Renal pelvis (tissue), 12 donors: ENCODE data around the gene AKT2. TPM values are rescaled to one million over a fixed set of nuclear protein-coding genes. Genes with fewer than 3 reads are reported as not detected.
"Not testable (repeated sequence)": the region's sequence is repeated elsewhere in the genome, so short reads cannot be mapped to it uniquely, and the experiment has no call there.

Source experiments
- DNase-seq: peaks from one replicate; pipeline ENCODE4 v3.0.0-alpha.2; 2013
- long read RNA-seq, 16 experiments: transcript quantifications; one replicate each; lab custom pipeline, GENCODE V29; 2026
- polyA plus RNA-seq, 3 donors: library from polyadenylated mRNA; unstranded; fragments of 120-200 nt; gene quantifications; one replicate each; pipeline ENCODE4 v1.2.1, GENCODE V29; 2013; ENCODE audit not compliant: insufficient read length in 3 of 3

AKT2 gene
- 100 to 1,000 TPM; 162 to 236 (median 219) TPM for polyA plus RNA-seq
- long read RNA-seq, donor 1, full-length matches to known transcripts, result 24 of 33 reads
- long read RNA-seq, donor 1, partial matches to known transcripts, result 9 of 33 reads
- long read RNA-seq, donor 1, other reads (novel, unspliced or antisense), result 0 of 33 reads
- long read RNA-seq, donor 2, full-length matches to known transcripts, result 32 of 45 reads
- long read RNA-seq, donor 2, partial matches to known transcripts, result 13 of 45 reads
- long read RNA-seq, donor 2, other reads (novel, unspliced or antisense), result 0 of 45 reads
- long read RNA-seq, donor 3, full-length matches to known transcripts, result 19 of 41 reads
- long read RNA-seq, donor 3, partial matches to known transcripts, result 17 of 41 reads
- long read RNA-seq, donor 3, other reads (novel, unspliced or antisense), result 5 of 41 reads
- long read RNA-seq, donor 4, full-length matches to known transcripts, result 23 of 45 reads
- long read RNA-seq, donor 4, partial matches to known transcripts, result 22 of 45 reads
- long read RNA-seq, donor 4, other reads (novel, unspliced or antisense), result 0 of 45 reads
- long read RNA-seq, donor 5, full-length matches to known transcripts, result 12 of 34 reads
- long read RNA-seq, donor 5, partial matches to known transcripts, result 22 of 34 reads
- long read RNA-seq, donor 5, other reads (novel, unspliced or antisense), result 0 of 34 reads
- long read RNA-seq, donor 6, full-length matches to known transcripts, result 38 of 50 reads
- long read RNA-seq, donor 6, partial matches to known transcripts, result 12 of 50 reads
- long read RNA-seq, donor 6, other reads (novel, unspliced or antisense), result 0 of 50 reads
- long read RNA-seq, donor 7, full-length matches to known transcripts, result 21 of 86 reads
- long read RNA-seq, donor 7, partial matches to known transcripts, result 58 of 86 reads
- long read RNA-seq, donor 7, other reads (novel, unspliced or antisense), result 7 of 86 reads
- long read RNA-seq, donor 8, full-length matches to known transcripts, result 9 of 27 reads
- long read RNA-seq, donor 8, partial matches to known transcripts, result 18 of 27 reads
- long read RNA-seq, donor 8, other reads (novel, unspliced or antisense), result 0 of 27 reads
- long read RNA-seq, donor 9, full-length matches to known transcripts, result 31 of 398 reads
- long read RNA-seq, donor 9, partial matches to known transcripts, result 334 of 398 reads
- long read RNA-seq, donor 9, other reads (novel, unspliced or antisense), result 33 of 398 reads
- long read RNA-seq, donor 10, full-length matches to known transcripts, result 28 of 84 reads
- long read RNA-seq, donor 10, partial matches to known transcripts, result 56 of 84 reads
- long read RNA-seq, donor 10, other reads (novel, unspliced or antisense), result 0 of 84 reads
- long read RNA-seq, donor 11, full-length matches to known transcripts, result 24 of 66 reads
- long read RNA-seq, donor 11, partial matches to known transcripts, result 42 of 66 reads
- long read RNA-seq, donor 11, other reads (novel, unspliced or antisense), result 0 of 66 reads
- long read RNA-seq, donor 12, full-length matches to known transcripts, result 46 of 84 reads
- long read RNA-seq, donor 12, partial matches to known transcripts, result 38 of 84 reads
- long read RNA-seq, donor 12, other reads (novel, unspliced or antisense), result 0 of 84 reads
- long read RNA-seq, donor 13, full-length matches to known transcripts, result 14 of 49 reads
- long read RNA-seq, donor 13, partial matches to known transcripts, result 35 of 49 reads
- long read RNA-seq, donor 13, other reads (novel, unspliced or antisense), result 0 of 49 reads
- long read RNA-seq, donor 14, result 0 reads
- long read RNA-seq, donor 15, full-length matches to known transcripts, result 37 of 72 reads
- long read RNA-seq, donor 15, partial matches to known transcripts, result 35 of 72 reads
- long read RNA-seq, donor 15, other reads (novel, unspliced or antisense), result 0 of 72 reads
- long read RNA-seq, donor 16, full-length matches to known transcripts, result 18 of 65 reads
- long read RNA-seq, donor 16, partial matches to known transcripts, result 42 of 65 reads
- long read RNA-seq, donor 16, other reads (novel, unspliced or antisense), result 5 of 65 reads

- peak; percentile 75 for DNase-seq
Observed at GRCh38 chr19:40284501-40285352, at the start of gene AKT2. TSS of gene AKT2 (minus strand) at chr19:40285345. CDS start at chr19:40265267, 20,078 bp downstream.

- not testable (repeated sequence) for DNase-seq
Observed at GRCh38 chr19:40333083-40333482, 47.9 kb upstream of the AKT2 start.

GRCh38 chr19:40332669-40333068, 47.5 kb upstream of the AKT2 start:
- no peak for DNase-seq

- no peak for DNase-seq
Observed at GRCh38 chr19:40331052-40331451, 45.9 kb upstream of the AKT2 start.

GRCh38 chr19:40326201-40326600, 41.1 kb upstream of the AKT2 start:
- DNase-seq, result no peak

- no peak for DNase-seq
Observed at GRCh38 chr19:40323705-40324104, 38.6 kb upstream of the AKT2 start.

- no peak for DNase-seq
Observed at GRCh38 chr19:40322951-40323615, 37.9 kb upstream of the AKT2 start.

GRCh38 chr19:40322271-40322610, 37.1 kb upstream of the AKT2 start:
- no peak for DNase-seq

GRCh38 chr19:40321566-40322270, 36.6 kb upstream of the AKT2 start:
- DNase-seq, result no peak

- DNase-seq, result no peak
Observed at GRCh38 chr19:40321076-40321475, 35.9 kb upstream of the AKT2 start.

GRCh38 chr19:40320558-40320935, 35.4 kb upstream of the AKT2 start:
- no peak for DNase-seq

GRCh38 chr19:40317338-40317737, 32.2 kb upstream of the AKT2 start:
- DNase-seq, result no peak

- no peak for DNase-seq
Observed at GRCh38 chr19:40315812-40316470, 30.8 kb upstream of the AKT2 start.

GRCh38 chr19:40314656-40315055, 29.5 kb upstream of the AKT2 start:
- DNase-seq, result no peak

- DNase-seq, result no peak
Observed at GRCh38 chr19:40313229-40313983, 28.3 kb upstream of the AKT2 start.

GRCh38 chr19:40312533-40312932, 27.4 kb upstream of the AKT2 start:
- no peak for DNase-seq

GRCh38 chr19:40309666-40310065, 24.5 kb upstream of the AKT2 start:
- no peak for DNase-seq
